Spleen (tissue), 7 donors: ENCODE measurements around the gene ARL5C.

Source experiments
- POLR2AphosphoS5 ChIP-seq, 3 donors: sonication (generic); formaldehyde crosslinking; IDR thresholded peaks; one replicate each; pipeline ENCODE4 v1.5.1; 2017; ENCODE audit warnings: antibody characterized with exemption in 3 of 3
- TF ChIP-seq, protein P1 (sequence below), 11 experiments: fragments of 200-600 bp in 7 of 11; fragments of 450-650 bp in 4 of 11; sonication (generic) in 4 of 11; IDR thresholded peaks in 8 of 11; conservative IDR thresholded peaks in 3 of 11; 1 replicate in 7 of 11; 2 replicates in 4 of 11; pipeline versions ENCODE4 v1.4.0 to v1.8.0; 2016 to 2021; ENCODE audit warnings: antibody characterized with exemption in 11 of 11, inconsistent platforms in 4 of 11, mild to moderate bottlenecking in 1 of 11
- donor health status: DM: no; HTN: no; CAD: no; lungs with moderate emphysema.
- donor health status: DM: no; HTN: no; CAD: no.
- donor health status: DM: no; HTN: no; CAD: no.

DNA sequence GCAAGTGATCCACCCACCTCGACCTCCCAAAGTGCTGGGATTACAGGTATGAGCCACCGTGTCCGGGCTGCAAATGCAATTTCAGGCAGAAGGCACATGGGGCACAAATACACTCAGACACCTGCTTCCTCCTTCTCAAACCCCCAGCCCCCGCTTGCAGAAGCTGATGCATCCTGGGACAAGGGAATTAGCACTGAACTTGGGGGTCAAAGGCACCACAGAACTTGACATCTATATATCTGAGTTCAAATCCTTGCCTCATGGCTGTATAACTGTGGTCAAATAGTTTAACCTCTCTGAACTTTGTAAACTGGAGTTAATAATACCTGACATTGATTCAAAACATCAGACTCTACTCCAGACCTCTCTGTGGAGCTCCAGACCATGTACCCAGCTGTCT lies 4.1 kb upstream of the ARL5C start:
- TF ChIP-seq, protein P1, sequence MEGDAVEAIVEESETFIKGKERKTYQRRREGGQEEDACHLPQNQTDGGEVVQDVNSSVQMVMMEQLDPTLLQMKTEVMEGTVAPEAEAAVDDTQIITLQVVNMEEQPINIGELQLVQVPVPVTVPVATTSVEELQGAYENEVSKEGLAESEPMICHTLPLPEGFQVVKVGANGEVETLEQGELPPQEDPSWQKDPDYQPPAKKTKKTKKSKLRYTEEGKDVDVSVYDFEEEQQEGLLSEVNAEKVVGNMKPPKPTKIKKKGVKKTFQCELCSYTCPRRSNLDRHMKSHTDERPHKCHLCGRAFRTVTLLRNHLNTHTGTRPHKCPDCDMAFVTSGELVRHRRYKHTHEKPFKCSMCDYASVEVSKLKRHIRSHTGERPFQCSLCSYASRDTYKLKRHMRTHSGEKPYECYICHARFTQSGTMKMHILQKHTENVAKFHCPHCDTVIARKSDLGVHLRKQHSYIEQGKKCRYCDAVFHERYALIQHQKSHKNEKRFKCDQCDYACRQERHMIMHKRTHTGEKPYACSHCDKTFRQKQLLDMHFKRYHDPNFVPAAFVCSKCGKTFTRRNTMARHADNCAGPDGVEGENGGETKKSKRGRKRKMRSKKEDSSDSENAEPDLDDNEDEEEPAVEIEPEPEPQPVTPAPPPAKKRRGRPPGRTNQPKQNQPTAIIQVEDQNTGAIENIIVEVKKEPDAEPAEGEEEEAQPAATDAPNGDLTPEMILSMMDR (IDR thresholded peaks at IDR 0.05 in 8 of 11, conservative IDR thresholded peaks at IDR 0.05 in 3 of 11), result no peak
- TF ChIP-seq POLR2AphosphoS5 (IDR thresholded peaks at IDR 0.05), result no peak
